ENCODE results near the gene DRC3.

Gene DRC3

GRCh38 chr17:18028114-18028951, 55.7 kb downstream of the DRC3 start:
- Mint-ChIP-seq H3K9me3 (no peaks in the 10 kb centered on the region), H3K4me1 (peaks cover 32% of the 10 kb centered on the region), H3K27ac (no peak overlapping the region), H3K27me3 (no peaks in the 10 kb centered on the region), H3K4me3 (no peak overlapping the region), H3K36me3 (peaks cover 25% of the 10 kb centered on the region)
- ATAC-seq = no peak

- no peaks in the 10 kb centered on the region for H3K27me3 Mint-ChIP-seq
- H3K36me3 Mint-ChIP-seq = peaks cover 19% of the 10 kb centered on the region
- peaks cover 39% of the 10 kb centered on the region for H3K4me1 Mint-ChIP-seq
- no peak overlapping the region for H3K27ac Mint-ChIP-seq
- no peak for ATAC-seq
- no peak overlapping the region for H3K4me3 Mint-ChIP-seq
- H3K9me3 Mint-ChIP-seq = no peaks in the 10 kb centered on the region
Measured at GRCh38 chr17:18028952-18029540, 56.4 kb downstream of the DRC3 start.

- no peaks in the 10 kb centered on the region for H3K9me3 Mint-ChIP-seq
- peaks cover 7% of the 10 kb centered on the region for H3K36me3 Mint-ChIP-seq
- H3K4me1 Mint-ChIP-seq = peaks cover 46% of the 10 kb centered on the region
- no peak overlapping the region for H3K4me3 Mint-ChIP-seq
- no peaks in the 10 kb centered on the region for H3K27me3 Mint-ChIP-seq
- no peak for ATAC-seq
- H3K27ac Mint-ChIP-seq = no peak overlapping the region
Measured at GRCh38 chr17:18031955-18032354, 59.3 kb downstream of the DRC3 start.

GRCh38 chr17:18033442-18034099, 60.9 kb downstream of the DRC3 start:
- peak; percentile 88 for ATAC-seq
- H3K9me3 Mint-ChIP-seq = no peaks in the 10 kb centered on the region
- H3K4me3 Mint-ChIP-seq = no peak overlapping the region
- H3K27ac Mint-ChIP-seq = peak overlapping the region; percentile 67
- peaks cover 56% of the 10 kb centered on the region for H3K4me1 Mint-ChIP-seq
- H3K27me3 Mint-ChIP-seq = no peaks in the 10 kb centered on the region
- H3K36me3 Mint-ChIP-seq = no peaks in the 10 kb centered on the region

GRCh38 chr17:18035704-18036103, 63.0 kb downstream of the DRC3 start:
- peaks cover 65% of the 10 kb centered on the region for H3K4me1 Mint-ChIP-seq
- H3K27me3 Mint-ChIP-seq = no peaks in the 10 kb centered on the region
- no peak for ATAC-seq
- no peaks in the 10 kb centered on the region for H3K9me3 Mint-ChIP-seq
- no peak overlapping the region for H3K4me3 Mint-ChIP-seq
- H3K36me3 Mint-ChIP-seq = no peaks in the 10 kb centered on the region
- no peak overlapping the region for H3K27ac Mint-ChIP-seq

- Mint-ChIP-seq H3K27ac (peak overlapping the region; percentile 68), H3K27me3 (no peaks in the 10 kb centered on the region), H3K4me1 (peaks cover 73% of the 10 kb centered on the region), H3K4me3 (peak overlapping the region; percentile 80), H3K36me3 (no peaks in the 10 kb centered on the region), H3K9me3 (no peaks in the 10 kb centered on the region)
- ATAC-seq = no peak
Measured at GRCh38 chr17:18037486-18037885, 64.8 kb downstream of the DRC3 start.

GRCh38 chr17:18038149-18038850, 65.6 kb downstream of the DRC3 start:
- Mint-ChIP-seq H3K9me3 (no peaks in the 10 kb centered on the region), H3K36me3 (no peaks in the 10 kb centered on the region), H3K27me3 (no peaks in the 10 kb centered on the region), H3K27ac (peak overlapping the region; percentile 68), H3K4me1 (peaks cover 71% of the 10 kb centered on the region), H3K4me3 (peak overlapping the region; percentile 80)
- ATAC-seq = peak; percentile 49

GRCh38 chr17:18038861-18039534, 66.3 kb downstream of the DRC3 start, which contains the start of the genes ATPAF2 and GID4:
ATPAF2 (minus strand) TSS chr17:18039168; CDS start chr17:18039013, 155 bp downstream.
GID4 (plus strand) TSS chr17:18039408; CDS start chr17:18039465, 57 bp downstream.
- Mint-ChIP-seq H3K36me3 (no peaks in the 10 kb centered on the region), H3K4me1 (peaks cover 64% of the 10 kb centered on the region), H3K27me3 (no peaks in the 10 kb centered on the region), H3K9me3 (no peaks in the 10 kb centered on the region), H3K4me3 (peak within 1 kb of the TSS; percentile 91), H3K27ac (peak within 1 kb of the TSS; percentile 68)
- peak; percentile 95 for ATAC-seq

- H3K36me3 Mint-ChIP-seq = no peaks in the 10 kb centered on the region
- H3K4me1 Mint-ChIP-seq = peaks cover 60% of the 10 kb centered on the region
- H3K9me3 Mint-ChIP-seq = no peaks in the 10 kb centered on the region
- ATAC-seq = peak; percentile 73
- H3K4me3 Mint-ChIP-seq = peak overlapping the region; percentile 91
- no peaks in the 10 kb centered on the region for H3K27me3 Mint-ChIP-seq
- H3K27ac Mint-ChIP-seq = peak overlapping the region; percentile 68
Measured at GRCh38 chr17:18039535-18040260, 67.0 kb downstream of the DRC3 start.

GRCh38 chr17:18040261-18040858, 67.7 kb downstream of the DRC3 start:
- H3K36me3 Mint-ChIP-seq = no peaks in the 10 kb centered on the region
- no peaks in the 10 kb centered on the region for H3K27me3 Mint-ChIP-seq
- peak overlapping the region; percentile 68 for H3K27ac Mint-ChIP-seq
- H3K9me3 Mint-ChIP-seq = no peaks in the 10 kb centered on the region
- ATAC-seq = no peak
- peak overlapping the region; percentile 91 for H3K4me3 Mint-ChIP-seq
- peaks cover 55% of the 10 kb centered on the region for H3K4me1 Mint-ChIP-seq

- Mint-ChIP-seq H3K9me3 (no peaks in the 10 kb centered on the region), H3K27me3 (no peaks in the 10 kb centered on the region), H3K4me1 (peaks cover 48% of the 10 kb centered on the region), H3K27ac (no peak overlapping the region), H3K4me3 (no peak overlapping the region), H3K36me3 (no peaks in the 10 kb centered on the region)
- no peak for ATAC-seq
Measured at GRCh38 chr17:18041776-18042175, 69.1 kb downstream of the DRC3 start.

GRCh38 chr17:18042983-18043382, 70.3 kb downstream of the DRC3 start:
- Mint-ChIP-seq H3K27ac (no peak overlapping the region), H3K4me1 (peaks cover 36% of the 10 kb centered on the region), H3K27me3 (no peaks in the 10 kb centered on the region), H3K9me3 (no peaks in the 10 kb centered on the region), H3K36me3 (no peaks in the 10 kb centered on the region), H3K4me3 (no peak overlapping the region)
- no peak for ATAC-seq

GRCh38 chr17:18043491-18043890, 70.8 kb downstream of the DRC3 start:
- Mint-ChIP-seq H3K9me3 (no peaks in the 10 kb centered on the region), H3K27me3 (no peaks in the 10 kb centered on the region), H3K36me3 (no peaks in the 10 kb centered on the region)

GRCh38 chr17:18044609-18045008, 71.9 kb downstream of the DRC3 start:
- Mint-ChIP-seq H3K27ac (no peak overlapping the region), H3K36me3 (no peaks in the 10 kb centered on the region), H3K4me1 (peaks cover 32% of the 10 kb centered on the region), H3K9me3 (no peaks in the 10 kb centered on the region), H3K27me3 (no peaks in the 10 kb centered on the region), H3K4me3 (no peak overlapping the region)
- no peak for ATAC-seq

More at GRCh38 chr17:18043491-18043890, 70.8 kb downstream of the DRC3 start:
- no peak overlapping the region for H3K4me3 Mint-ChIP-seq
- no peak overlapping the region for H3K27ac Mint-ChIP-seq
- ATAC-seq = no peak
- peaks cover 32% of the 10 kb centered on the region for H3K4me1 Mint-ChIP-seq

Data from stimulated activated memory B cell treated with anti-CD40 and anti-IgM and Interleukin-4, amounts not matched to agents 10 μg/mL and 1 μg/mL and 100 μg/mL, for 72 hours (primary cell).